Endothelial cell of umbilical vein (primary cell): ENCODE data around the gene OR10H5. TPM values are rescaled to one million over a fixed set of nuclear protein-coding genes. Genes with fewer than 3 reads are reported as not detected.

Experiments used
- BruUV-seq: library from RNA; stranded (reverse); fragments of 400-500 nt; replicated peaks from 2 replicates; lab custom pipeline; 2021; lab: Mats Ljungman, UMichigan
- CTCF ChIA-PET: fragments of 300-600, 350-600 bp; sonication (Branson Sonifier 250); formaldehyde crosslinking; loops from one replicate; lab custom pipeline; 2021; ENCODE audit warnings: antibody characterized with exemption, inconsistent platforms; lab: Charles Lee
- POLR2A ChIA-PET: fragments of 300-600, 350-600 bp; sonication (Branson Sonifier 250); formaldehyde crosslinking; loops from one replicate; lab custom pipeline; 2021; ENCODE audit warnings: antibody characterized with exemption, inconsistent platforms; lab: Charles Lee
- DNase-seq: peaks from one replicate; pipeline ENCODE4 v3.0.0-alpha.2; 2011; ENCODE audit warnings: low read depth, low spot score
- FAIRE-seq: peaks from 2 replicates; lab custom pipeline; 2011; peaks lifted over from hg19 to GRCh38; lab: Jason Lieb, UNC
- H2AFZ ChIP-seq: 2 replicates; pipeline ENCODE4 v1.6.0; 2012; ENCODE audit warnings: low read depth, low read length, control low read depth, inconsistent platforms
- H3K27ac ChIP-seq: 2 replicates; pipeline ENCODE4 v1.5.1; 2011; ENCODE audit warnings: low read depth, mild to moderate bottlenecking, control low read depth, low read length, moderate library complexity; ENCODE audit not compliant: insufficient read depth
- H3K27me3 ChIP-seq, 2 experiments: 2 replicates each; pipeline versions ENCODE4 v1.6.0 to v1.6.1; 2011; ENCODE audit warnings: low read length in 2 of 2, mixed read lengths in 1 of 2; ENCODE audit not compliant: control insufficient read depth in 2 of 2, insufficient read depth in 2 of 2
- H3K36me3 ChIP-seq, 2 experiments: 2 replicates in 1 of 2; 3 replicates in 1 of 2; pipeline ENCODE4 v1.5.1; 2011; ENCODE audit warnings: low read length in 2 of 2, mild to moderate bottlenecking in 1 of 2, moderate library complexity in 1 of 2; ENCODE audit not compliant: control insufficient read depth in 2 of 2, insufficient read depth in 2 of 2; ENCODE audit errors: extremely low read depth in 1 of 2
- H3K4me1 ChIP-seq: 3 replicates; pipeline ENCODE4 v1.5.1; 2011; ENCODE audit warnings: mild to moderate bottlenecking, low read length; ENCODE audit not compliant: control insufficient read depth, insufficient read depth; ENCODE audit errors: extremely low read depth
- H3K4me2 ChIP-seq: 2 replicates; pipeline ENCODE4 v1.6.1; 2011; ENCODE audit warnings: low read length, control low read depth, mixed read lengths; ENCODE audit not compliant: insufficient read depth
- H3K4me3 ChIP-seq, 3 experiments: fragments of 200-600 bp in 1 of 3; sonication (generic), shearing (Covaris generic) in 1 of 3; replicated peaks in 1 of 3; 2 replicates each; pipeline ENCODE4 v1.5.1; 2011 to 2016; ENCODE audit warnings: control low read depth in 3 of 3, low read length in 3 of 3, mild to moderate bottlenecking in 2 of 3, inconsistent platforms in 1 of 3, low read depth in 1 of 3, moderate library complexity in 1 of 3; ENCODE audit not compliant: insufficient read depth in 1 of 3
- H3K79me2 ChIP-seq: 2 replicates; pipeline ENCODE4 v1.6.0; 2012; ENCODE audit warnings: low read length, inconsistent platforms; ENCODE audit not compliant: control insufficient read depth, insufficient read depth
- H3K9ac ChIP-seq: replicated peaks from 2 replicates; pipeline ENCODE3; 2011; ENCODE audit warnings: low read length, control low read depth; ENCODE audit not compliant: insufficient read depth; ENCODE audit errors: extremely low read depth
- H3K9me1 ChIP-seq: replicated peaks from 3 replicates; pipeline ENCODE4 v1.6.0; 2011; ENCODE audit warnings: mild to moderate bottlenecking, low read length; ENCODE audit not compliant: control insufficient read depth, insufficient read depth; ENCODE audit errors: extremely low read depth
- H3K9me3 ChIP-seq: replicated peaks from 2 replicates; pipeline ENCODE4 v1.5.1; 2012; ENCODE audit warnings: low read length, inconsistent platforms; ENCODE audit not compliant: control insufficient read depth, insufficient read depth
- H4K20me1 ChIP-seq: replicated peaks from 2 replicates; pipeline ENCODE3; 2011; ENCODE audit warnings: mild to moderate bottlenecking, low read length; ENCODE audit not compliant: control insufficient read depth, insufficient read depth; ENCODE audit errors: extremely low read depth
- CTCF ChIP-seq, 2 donors: IDR thresholded peaks; 1 replicate in 1 of 2; 2 replicates in 1 of 2; pipeline ENCODE4 v1.5.1; 2011; ENCODE audit warnings: low read length in 2 of 2, mild to moderate bottlenecking in 2 of 2, moderate library complexity in 2 of 2, control low read depth in 1 of 2, inconsistent platforms in 1 of 2, low read depth in 1 of 2; ENCODE audit not compliant: insufficient read depth in 1 of 2; ENCODE audit errors: extremely low read depth in 1 of 2
- EZH2 ChIP-seq: IDR thresholded peaks from 2 replicates; pipeline ENCODE4 v1.6.1; 2012; ENCODE audit warnings: borderline replicate concordance, low read depth, mild to moderate bottlenecking, moderate library complexity, low read length, inconsistent platforms; ENCODE audit not compliant: severe bottlenecking
- FOS ChIP-seq: IDR thresholded peaks from 2 replicates; pipeline ENCODE4 v1.6.1; 2011; ENCODE audit warnings: mild to moderate bottlenecking, low read length, moderate library complexity, borderline replicate concordance; ENCODE audit not compliant: insufficient read depth
- GATA2 ChIP-seq: IDR thresholded peaks from 2 replicates; pipeline ENCODE4 v1.7.0; 2011; ENCODE audit warnings: low read depth, mild to moderate bottlenecking, moderate library complexity, mixed read lengths, low read length; ENCODE audit not compliant: insufficient read length, insufficient read depth
- JUN ChIP-seq: IDR thresholded peaks from 2 replicates; pipeline ENCODE4 v1.6.1; 2011; ENCODE audit warnings: borderline replicate concordance, low read depth; ENCODE audit not compliant: insufficient read length, insufficient read depth
- MYC ChIP-seq: IDR thresholded peaks from one replicate; pipeline ENCODE4 v1.6.1; 2011; ENCODE audit warnings: mild to moderate bottlenecking, low read depth, low read length
- POLR2A ChIP-seq: IDR thresholded peaks from 2 replicates; pipeline ENCODE4 v1.6.1; 2012; ENCODE audit warnings: low read depth, mild to moderate bottlenecking, control low read depth, low read length
- POLR2AphosphoS5 ChIP-seq: IDR thresholded peaks from 2 replicates; pipeline ENCODE4 v1.6.1; 2012; ENCODE audit warnings: low read depth, mild to moderate bottlenecking, control low read depth, low read length, moderate library complexity; ENCODE audit not compliant: insufficient read depth
- dilution Hi-C: fragments of 300-500 bp; cut with MboI; formaldehyde crosslinking; loops from one replicate; pipeline ENCODE4 v1.15.0; 2019; ENCODE audit warnings: low sequenced_read_pairs; ENCODE audit not compliant: extremely low pct_ligation_motif_present
- intact Hi-C: fragments of 100-400 bp; cut with micrococcal nuclease; formaldehyde crosslinking; loops from one replicate; pipeline ENCODE4 v1.10.0; 2022
- polyA plus RNA-seq, 4 experiments: library from polyadenylated mRNA; depleted of rRNA in 3 of 4; stranded (reverse) in 3 of 4; unstranded in 1 of 4; fragments of >200 nt; gene quantifications; 2 replicates each; pipeline versions ENCODE4 v1.2.1 to v1.2.3, GENCODE V29; 2011 to 2012; ENCODE audit warnings: missing spikeins in 1 of 4
- total RNA-seq: library from RNA; stranded (reverse); gene quantifications from 2 replicates; pipeline ENCODE4 v1.2.3, GENCODE V29; 2021
- TF ChIP-seq, protein P1 (sequence below): IDR thresholded peaks from 2 replicates; pipeline ENCODE4 v1.6.1; 2011; ENCODE audit not compliant: insufficient read depth, insufficient read length

The OR10H5 gene
- total and polyA plus RNA-seq, 2 donors (not counting 3 experiments of a cell fraction or from before 2014, with no cell fraction given): not detected

GRCh38 chr19:15829306-15829698 lies 41.8 kb downstream of the OR10H5 start:
- Histone ChIP-seq H3K9ac (no peak overlapping the region), H3K9me1 (no peaks in the 10 kb centered on the region), H4K20me1 (no peaks in the 10 kb centered on the region), H2AFZ (no peak overlapping the region), H3K4me2 (no peak overlapping the region), H3K4me3 (no peak overlapping the region), H3K27me3 (no peaks in the 10 kb centered on the region), H3K27ac (no peak overlapping the region), H3K9me3 (no peaks in the 10 kb centered on the region), H3K36me3 (no peaks in the 10 kb centered on the region), H3K79me2 (no peaks in the 10 kb centered on the region), H3K4me1 (no peaks in the 10 kb centered on the region)
- dilution Hi-C loops (no loop called here), intact Hi-C loops (no loop called here)
- no peak for TF ChIP-seq POLR2A
- no peak for TF ChIP-seq EZH2
- TF ChIP-seq GATA2: no peak
- TF ChIP-seq MYC: no peak
- TF ChIP-seq JUN: no peak
- TF ChIP-seq FOS: no peak
- no peak for TF ChIP-seq CTCF (IDR thresholded peaks at IDR 0.05; ENCODE audit: extremely low read depth in 1 of 2, insufficient read depth in 1 of 2, low read depth in 1 of 2, low read length in 2 of 2)
- TF ChIP-seq POLR2AphosphoS5: no peak
- TF ChIP-seq, protein P1, sequence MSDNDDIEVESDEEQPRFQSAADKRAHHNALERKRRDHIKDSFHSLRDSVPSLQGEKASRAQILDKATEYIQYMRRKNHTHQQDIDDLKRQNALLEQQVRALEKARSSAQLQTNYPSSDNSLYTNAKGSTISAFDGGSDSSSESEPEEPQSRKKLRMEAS: no peak
- FAIRE-seq: no peak
- no TSS peak for BruUV-seq
- ChIA-PET CTCF (no interaction called here), POLR2A (no interaction called here)
- no peak for DNase-seq
